PC-3 (cell line): ENCODE results near the gene LTBR. TPM values are rescaled to one million over a fixed set of nuclear protein-coding genes. Genes with fewer than 3 reads are reported as not detected.
A peak's percentile ranks its signal among the peaks of the same experiment; 100 is the strongest.

Experiments used
- ATAC-seq: fragments of 200-7000 bp; cut with Tn5 transposase; 2 replicates; pipeline ENCODE4 v1.9.1; 2020; ENCODE audit warnings: mild to moderate bottlenecking, moderate library complexity
- BruUV-seq: library from RNA; stranded (reverse); fragments of 400-500 nt; replicated peaks from 2 replicates; lab custom pipeline; 2021; lab: Mats Ljungman, UMichigan
- CTCF ChIA-PET: fragments of 300-600 bp; sonication (Branson Sonifier 250); formaldehyde crosslinking; loops from one replicate; lab custom pipeline; 2022; ENCODE audit warnings: antibody characterized with exemption; lab: Charles Lee
- POLR2A ChIA-PET: fragments of 300-600 bp; sonication (Branson Sonifier 250); formaldehyde crosslinking; loops from one replicate; lab custom pipeline; 2022; ENCODE audit warnings: antibody characterized with exemption; ENCODE audit not compliant: unreplicated experiment; lab: Charles Lee
- DNase-seq: peaks from one replicate; pipeline ENCODE4 v3.0.0-alpha.2; 2015
- H2AFZ ChIP-seq: fragments of 300-600 bp; sonication (generic); 2 replicates; pipeline ENCODE4 v1.6.0; 2016; ENCODE audit warnings: antibody characterized with exemption, low read length
- H3F3A ChIP-seq: fragments of 300-600 bp; sonication (generic); one replicate; pipeline ENCODE4 v1.6.0; 2017; ENCODE audit warnings: antibody characterized with exemption, low read length, control low read depth, mild to moderate bottlenecking; ENCODE audit not compliant: unreplicated experiment
- H3K27ac ChIP-seq: fragments of 300-600 bp; sonication (generic); 2 replicates; pipeline ENCODE4 v1.5.1; 2016; ENCODE audit warnings: mild to moderate bottlenecking, low read length
- H3K27me3 ChIP-seq: fragments of 300-600 bp; sonication (generic); 2 replicates; pipeline ENCODE4 v1.6.1; 2016; ENCODE audit warnings: low read length, mixed read lengths
- H3K36me3 ChIP-seq: fragments of 300-600 bp; sonication (generic); 2 replicates; pipeline ENCODE4 v1.6.1; 2016; ENCODE audit warnings: low read depth, mixed run types, low read length, mixed read lengths
- H3K4me1 ChIP-seq: fragments of 300-600 bp; sonication (generic); 2 replicates; pipeline ENCODE4 v1.5.1; 2016; ENCODE audit warnings: low read length; ENCODE audit not compliant: insufficient read depth
- H3K4me2 ChIP-seq: fragments of 300-600 bp; sonication (generic); 2 replicates; pipeline ENCODE4 v1.6.0; 2016; ENCODE audit warnings: low read length
- H3K4me3 ChIP-seq: fragments of 300-600 bp; sonication (generic); 2 replicates; pipeline ENCODE4 v1.5.1; 2016; ENCODE audit warnings: mild to moderate bottlenecking, low read length, mixed read lengths
- H3K79me2 ChIP-seq: fragments of 300-600 bp; sonication (generic); 2 replicates; pipeline ENCODE4 v1.6.1; 2017; ENCODE audit warnings: low read length, mixed read lengths
- H3K9ac ChIP-seq: fragments of 300-600 bp; sonication (generic); 2 replicates; pipeline ENCODE4 v1.6.0; 2016; ENCODE audit warnings: mild to moderate bottlenecking, low read length
- H3K9me2 ChIP-seq: fragments of 300-600 bp; sonication (generic); replicated peaks from 2 replicates; pipeline ENCODE4 v1.6.1; 2016; ENCODE audit warnings: mixed run types, low read length, mixed read lengths
- H3K9me3 ChIP-seq: fragments of 300-600 bp; sonication (generic); 2 replicates; pipeline ENCODE4 v1.6.1; 2016; ENCODE audit warnings: low read length, mixed read lengths
- H4K20me1 ChIP-seq: fragments of 300-600 bp; sonication (generic); 2 replicates; pipeline ENCODE4 v1.6.1; 2016; ENCODE audit warnings: low read length, mixed read lengths
- CTCF ChIP-seq: fragments of 300-600 bp; sonication (generic); conservative IDR thresholded peaks from 2 replicates; pipeline ENCODE4 v1.5.1; 2017; ENCODE audit warnings: antibody characterized with exemption, low read depth, mild to moderate bottlenecking, low read length
- EZH2 ChIP-seq: fragments of 300-600 bp; sonication (generic); IDR thresholded peaks from one replicate; pipeline ENCODE4 v1.6.1; 2017; ENCODE audit warnings: antibody characterized with exemption, mild to moderate bottlenecking, low read length; ENCODE audit not compliant: unreplicated experiment
- EZH2phosphoT487 ChIP-seq: fragments of 300-600 bp; sonication (generic); IDR thresholded peaks from 2 replicates; pipeline ENCODE4 v1.6.1; 2018; ENCODE audit warnings: mild to moderate bottlenecking, antibody characterized with exemption, low read length, borderline replicate concordance
- intact Hi-C: fragments of 100-400 bp; cut with micrococcal nuclease; formaldehyde crosslinking; loops from 2 replicates; pipeline ENCODE4 v1.9.0; 2023
- total RNA-seq: library from RNA; depleted of rRNA; stranded (reverse); fragments of >200 nt; gene quantifications from 2 replicates; pipeline ENCODE4 v1.2.3, GENCODE V29; 2014

The LTBR gene
- total RNA-seq, 1 experiment from 2014 or later = 163 TPM

- Histone ChIP-seq H2AFZ (no peak overlapping the region), H3K9ac (no peak overlapping the region), H3F3A (peaks cover 8% of the 10 kb centered on the region), H3K9me2 (no peaks in the 10 kb centered on the region), H3K27ac (no peak overlapping the region), H3K9me3 (no peaks in the 10 kb centered on the region), H3K36me3 (no peaks in the 10 kb centered on the region), H4K20me1 (no peaks in the 10 kb centered on the region), H3K4me3 (no peak overlapping the region), H3K4me2 (no peak overlapping the region), H3K27me3 (no peaks in the 10 kb centered on the region), H3K79me2 (no peaks in the 10 kb centered on the region), H3K4me1 (peaks cover 19% of the 10 kb centered on the region)
- ATAC-seq (no peak), DNase-seq (no peak)
- TF ChIP-seq EZH2phosphoT487 (no peak), EZH2 (no peak), CTCF (no peak)
- intact Hi-C loops = no loop called here
- POLR2A ChIA-PET = no interaction called here
- CTCF ChIA-PET = no interaction called here
- no TSS peak for BruUV-seq
Observed at GRCh38 chr12:6428326-6428725, 44.4 kb downstream of the LTBR start.

- H3K9ac ChIP-seq = peak overlapping the region; percentile 75
- BruUV-seq = TSS peak; percentile 86
- intact Hi-C loops = loop anchor here (2.0 kb wide), 1 partner anchor 34 kb away; no protein-coding TSS in a partner anchor
Observed at GRCh38 chr12:6430124-6430989, 46.4 kb downstream of the LTBR start.

More at GRCh38 chr12:6430124-6430989, 46.4 kb downstream of the LTBR start:
- Histone ChIP-seq H3K4me2 (peak overlapping the region; percentile 74), H3K27ac (peak overlapping the region; percentile 94), H3K9me2 (no peaks in the 10 kb centered on the region), H4K20me1 (no peaks in the 10 kb centered on the region), H3K9me3 (no peaks in the 10 kb centered on the region), H3K79me2 (no peaks in the 10 kb centered on the region), H3F3A (peaks cover 8% of the 10 kb centered on the region), H3K4me3 (peak overlapping the region; percentile 52), H3K36me3 (no peaks in the 10 kb centered on the region), H2AFZ (peak overlapping the region; percentile 72), H3K27me3 (no peaks in the 10 kb centered on the region), H3K4me1 (peaks cover 19% of the 10 kb centered on the region)
- POLR2A ChIA-PET = no interaction called here
- CTCF ChIA-PET = no interaction called here
- TF ChIP-seq EZH2 (no peak), CTCF (no peak), EZH2phosphoT487 (no peak)
- DNase-seq (peak; percentile 94), ATAC-seq (peak; percentile 90)
